ENCODE measurements around the gene TDRD10.

GRCh38 chr1:154595621-154596020, 93.6 kb downstream of the TDRD10 start:
- TF ChIP-seq YY1 (IDR thresholded peaks at IDR 0.05; ENCODE audit: insufficient read depth, insufficient read length) (no peak), SUZ12 (IDR thresholded peaks at IDR 0.05; ENCODE audit: extremely low read depth, insufficient read depth, insufficient read length) (no peak), ZNF274 (IDR thresholded peaks at IDR 0.05; ENCODE audit: low read depth, low read length) (no peak)
